ENCODE measurements around the gene NR0B2.

DNA sequence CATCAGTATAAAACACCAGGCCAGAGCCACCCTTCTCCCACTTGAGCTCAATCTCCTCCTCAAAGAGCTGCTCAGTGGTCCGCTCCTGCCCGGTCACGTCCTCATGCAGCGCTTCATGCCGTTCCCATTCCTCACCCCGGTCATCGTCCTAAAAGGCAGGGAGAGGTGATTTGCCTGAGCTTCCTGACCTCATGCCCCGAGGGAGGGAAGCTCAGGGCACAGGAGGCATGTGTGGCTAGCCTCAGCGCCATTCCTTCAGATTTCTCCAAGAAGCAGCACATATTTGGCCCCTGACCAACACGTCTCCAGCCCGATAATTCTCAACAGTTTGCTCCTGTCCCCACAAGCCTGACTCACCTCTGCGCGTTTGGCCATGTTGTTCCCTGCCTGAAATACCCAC, 19.5 kb downstream of the NR0B2 start:
- TF ChIP-seq, protein P1, sequence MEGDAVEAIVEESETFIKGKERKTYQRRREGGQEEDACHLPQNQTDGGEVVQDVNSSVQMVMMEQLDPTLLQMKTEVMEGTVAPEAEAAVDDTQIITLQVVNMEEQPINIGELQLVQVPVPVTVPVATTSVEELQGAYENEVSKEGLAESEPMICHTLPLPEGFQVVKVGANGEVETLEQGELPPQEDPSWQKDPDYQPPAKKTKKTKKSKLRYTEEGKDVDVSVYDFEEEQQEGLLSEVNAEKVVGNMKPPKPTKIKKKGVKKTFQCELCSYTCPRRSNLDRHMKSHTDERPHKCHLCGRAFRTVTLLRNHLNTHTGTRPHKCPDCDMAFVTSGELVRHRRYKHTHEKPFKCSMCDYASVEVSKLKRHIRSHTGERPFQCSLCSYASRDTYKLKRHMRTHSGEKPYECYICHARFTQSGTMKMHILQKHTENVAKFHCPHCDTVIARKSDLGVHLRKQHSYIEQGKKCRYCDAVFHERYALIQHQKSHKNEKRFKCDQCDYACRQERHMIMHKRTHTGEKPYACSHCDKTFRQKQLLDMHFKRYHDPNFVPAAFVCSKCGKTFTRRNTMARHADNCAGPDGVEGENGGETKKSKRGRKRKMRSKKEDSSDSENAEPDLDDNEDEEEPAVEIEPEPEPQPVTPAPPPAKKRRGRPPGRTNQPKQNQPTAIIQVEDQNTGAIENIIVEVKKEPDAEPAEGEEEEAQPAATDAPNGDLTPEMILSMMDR (conservative IDR thresholded peaks at IDR 0.05; ENCODE audit: low read length): no peak
- no peak for TF ChIP-seq EZH2phosphoT487 (IDR thresholded peaks at IDR 0.05; ENCODE audit: borderline replicate concordance, low read depth, low read length)

Measured in OCI-LY7 (cell line).